Endodermal cell (in vitro differentiated cells): Measurements from ENCODE around the gene SORCS2. TPM values are rescaled to one million over a fixed set of nuclear protein-coding genes. Genes with fewer than 3 reads are reported as not detected.

Source experiments
- DNase-seq: peaks from one replicate; pipeline ENCODE4 v3.0.0-alpha.2; 2017
- H3K27ac ChIP-seq: 2 replicates; pipeline ENCODE4 v1.5.1; 2013; ENCODE audit warnings: mild to moderate bottlenecking, low read depth, low read length, moderate library complexity
- H3K27me3 ChIP-seq: 2 replicates; pipeline ENCODE4 v1.6.1; 2013; ENCODE audit warnings: mild to moderate bottlenecking, low read length, moderate library complexity; ENCODE audit not compliant: insufficient read depth, control insufficient read depth, poor library complexity, severe bottlenecking
- H3K36me3 ChIP-seq: 2 replicates; pipeline ENCODE4 v1.7.0; 2013; ENCODE audit warnings: mild to moderate bottlenecking, low read length, moderate library complexity; ENCODE audit not compliant: control insufficient read depth, insufficient read depth
- H3K4me1 ChIP-seq: one replicate; pipeline ENCODE4 v1.7.0; 2013; ENCODE audit warnings: low read length; ENCODE audit not compliant: control insufficient read depth, insufficient read depth
- H3K4me3 ChIP-seq: 2 replicates; pipeline ENCODE4 v1.5.1; 2013; ENCODE audit warnings: mild to moderate bottlenecking, low read length, moderate library complexity
- H3K9ac ChIP-seq: 2 replicates; pipeline ENCODE4 v1.6.1; 2013; ENCODE audit warnings: mild to moderate bottlenecking, low read length, moderate library complexity; ENCODE audit not compliant: poor library complexity, severe bottlenecking; ENCODE audit errors: extremely low read depth
- H3K9me3 ChIP-seq: 2 replicates; pipeline ENCODE4 v1.6.1; 2013; ENCODE audit warnings: mild to moderate bottlenecking, low read length, moderate library complexity; ENCODE audit not compliant: control insufficient read depth
- H3K27ac Mint-ChIP-seq: 2 replicates; pipeline ENCODE4 v1.8.0; 2020; ENCODE audit warnings: mixed read lengths
- H3K27me3 Mint-ChIP-seq: 2 replicates; pipeline ENCODE4 v1.8.0; 2021; ENCODE audit warnings: mild to moderate bottlenecking, mixed read lengths; ENCODE audit not compliant: insufficient read depth
- H3K36me3 Mint-ChIP-seq: 2 replicates; pipeline ENCODE4 v1.8.0; 2020; ENCODE audit warnings: low read depth, mixed read lengths
- H3K4me1 Mint-ChIP-seq: 2 replicates; pipeline ENCODE4 v1.8.0; 2020; ENCODE audit warnings: mixed read lengths
- H3K4me3 Mint-ChIP-seq: 2 replicates; pipeline ENCODE4 v1.8.0; 2020; ENCODE audit warnings: mild to moderate bottlenecking, moderate library complexity, mixed read lengths
- H3K9me3 Mint-ChIP-seq: 2 replicates; pipeline ENCODE4 v1.8.0; 2020; ENCODE audit warnings: mild to moderate bottlenecking, mixed read lengths
- WGBS, 2 experiments: methylation state at CpG; one replicate each; pipeline versions ENCODE4 v1.1.5 to v1.1.7; 2013; ENCODE audit warnings: missing lambda C conversion rate in 2 of 2, mixed read lengths in 1 of 2; ENCODE audit not compliant: insufficient coverage in 1 of 2, insufficient read length in 1 of 2; 5-methylcytosine and 5-hydroxymethylcytosine counted together
- total RNA-seq, 2 donors: library from RNA; stranded (reverse); fragmentation: NEBNext Ultra II Directional in 1 of 2; extraction: Animal tissue kit (Norgen Biotek cat#: 25700) in 1 of 2; gene quantifications; 2 replicates in 1 of 2; 3 replicates in 1 of 2; pipeline ENCODE4 v1.2.1, GENCODE V29; 2021
- TF ChIP-seq, protein P1 (sequence below): fragments of 200-600 bp; sonication (generic); conservative IDR thresholded peaks from 2 replicates; pipeline ENCODE4 v1.5.0; 2021; ENCODE audit warnings: antibody characterized with exemption, mild to moderate bottlenecking

The SORCS2 gene
- total RNA-seq, 2 donors from 2014 or later: 1.4 to 1.9 TPM

DNA sequence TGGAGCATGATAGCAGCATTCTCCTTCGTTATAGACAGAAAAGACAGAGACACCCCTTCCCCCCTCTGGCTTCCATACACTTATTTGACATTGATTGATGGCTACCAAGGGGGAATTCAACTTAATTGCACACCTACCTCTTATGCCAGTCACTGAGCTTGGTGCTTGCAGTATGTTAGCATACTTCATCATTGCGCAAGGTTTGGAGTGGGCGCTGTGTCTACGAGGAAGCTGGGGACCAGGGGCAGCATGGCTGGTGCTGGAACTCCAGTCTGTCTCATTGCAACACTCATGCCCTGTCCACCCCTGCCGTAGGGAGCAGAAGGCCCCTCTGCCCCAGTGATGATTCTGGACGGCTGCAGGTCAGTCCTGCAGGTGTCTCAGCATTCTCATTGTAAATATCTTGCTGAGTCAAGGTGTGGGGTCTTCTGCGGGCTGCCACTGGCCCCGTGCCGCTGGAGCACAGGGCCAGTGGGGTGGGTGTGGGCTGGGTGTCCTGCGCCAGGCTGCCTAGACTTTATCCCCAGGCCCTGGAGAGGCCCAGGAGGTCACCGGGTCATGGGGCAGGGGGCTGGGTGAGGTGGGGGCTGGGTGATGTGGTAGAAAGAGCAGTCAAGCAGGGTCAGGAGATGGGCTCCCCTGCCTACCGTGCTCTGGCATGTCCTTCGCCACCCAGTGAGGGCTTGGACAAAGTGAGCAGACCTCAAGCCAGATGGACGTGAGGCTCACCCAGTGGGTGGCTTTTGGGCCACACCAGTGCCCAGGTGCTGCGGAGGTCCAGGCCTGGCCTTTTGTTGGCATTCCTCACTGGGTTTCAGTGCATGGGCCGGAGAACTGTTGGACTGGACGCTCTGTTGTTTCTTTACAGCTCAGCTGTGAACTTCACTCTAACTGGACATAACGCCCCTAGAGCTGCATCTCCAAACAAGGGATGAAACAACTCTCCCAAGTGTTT is 156.9 kb downstream of the SORCS2 start:
- WGBS, 2 experiments: 94% methylated on average over 16 to 18 of the region's 18 CpGs
- no peak for DNase-seq
- no peaks in the 10 kb centered on the region for H3K36me3 Mint-ChIP-seq
- peaks cover 6% of the 10 kb centered on the region for H3K9me3 Mint-ChIP-seq
- no peak overlapping the region for H3K4me3 Mint-ChIP-seq
- no peak overlapping the region for H3K27ac ChIP-seq
- H3K9ac ChIP-seq: no peak overlapping the region
- H3K9me3 ChIP-seq: peaks cover 8% of the 10 kb centered on the region
- no peak overlapping the region for H3K27ac Mint-ChIP-seq
- TF ChIP-seq, protein P1, sequence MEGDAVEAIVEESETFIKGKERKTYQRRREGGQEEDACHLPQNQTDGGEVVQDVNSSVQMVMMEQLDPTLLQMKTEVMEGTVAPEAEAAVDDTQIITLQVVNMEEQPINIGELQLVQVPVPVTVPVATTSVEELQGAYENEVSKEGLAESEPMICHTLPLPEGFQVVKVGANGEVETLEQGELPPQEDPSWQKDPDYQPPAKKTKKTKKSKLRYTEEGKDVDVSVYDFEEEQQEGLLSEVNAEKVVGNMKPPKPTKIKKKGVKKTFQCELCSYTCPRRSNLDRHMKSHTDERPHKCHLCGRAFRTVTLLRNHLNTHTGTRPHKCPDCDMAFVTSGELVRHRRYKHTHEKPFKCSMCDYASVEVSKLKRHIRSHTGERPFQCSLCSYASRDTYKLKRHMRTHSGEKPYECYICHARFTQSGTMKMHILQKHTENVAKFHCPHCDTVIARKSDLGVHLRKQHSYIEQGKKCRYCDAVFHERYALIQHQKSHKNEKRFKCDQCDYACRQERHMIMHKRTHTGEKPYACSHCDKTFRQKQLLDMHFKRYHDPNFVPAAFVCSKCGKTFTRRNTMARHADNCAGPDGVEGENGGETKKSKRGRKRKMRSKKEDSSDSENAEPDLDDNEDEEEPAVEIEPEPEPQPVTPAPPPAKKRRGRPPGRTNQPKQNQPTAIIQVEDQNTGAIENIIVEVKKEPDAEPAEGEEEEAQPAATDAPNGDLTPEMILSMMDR: no peak
- peaks cover 32% of the 10 kb centered on the region for H3K27me3 Mint-ChIP-seq
- no peaks in the 10 kb centered on the region for H3K4me1 ChIP-seq
- H3K4me3 ChIP-seq: no peak overlapping the region
- no peaks in the 10 kb centered on the region for H3K4me1 Mint-ChIP-seq
- H3K27me3 ChIP-seq: peaks cover 60% of the 10 kb centered on the region
- no peaks in the 10 kb centered on the region for H3K36me3 ChIP-seq

DNA sequence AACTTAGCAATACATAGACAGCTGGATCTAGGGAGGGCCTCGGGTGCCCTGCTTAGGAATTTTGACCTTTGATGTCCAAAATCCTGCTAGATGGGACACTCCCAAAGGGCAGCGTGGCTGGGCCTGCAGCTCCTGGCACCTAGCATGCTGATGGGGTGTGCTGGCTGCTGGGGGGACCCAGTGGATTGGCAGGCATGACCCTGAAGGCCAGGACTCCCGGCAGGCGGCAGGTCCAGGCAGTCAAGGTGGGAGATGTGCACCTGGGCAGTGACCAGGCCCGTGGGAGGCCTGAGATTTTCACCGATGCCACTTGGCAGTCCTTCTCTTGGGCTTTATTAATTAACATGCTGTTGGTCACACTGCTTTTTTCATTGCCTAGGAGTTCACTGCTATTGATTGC is 158.1 kb downstream of the SORCS2 start:
- peaks cover 8% of the 10 kb centered on the region for H3K9me3 ChIP-seq
- DNase-seq: no peak
- Mint-ChIP-seq H3K27me3 (peaks cover 25% of the 10 kb centered on the region), H3K27ac (no peak overlapping the region), H3K4me3 (no peak overlapping the region), H3K9me3 (peaks cover 6% of the 10 kb centered on the region), H3K36me3 (no peaks in the 10 kb centered on the region), H3K4me1 (no peaks in the 10 kb centered on the region)
- no peak overlapping the region for H3K4me3 ChIP-seq
- H3K9ac ChIP-seq: no peak overlapping the region
- H3K27me3 ChIP-seq: peaks cover 69% of the 10 kb centered on the region
- TF ChIP-seq, protein P1: no peak
- no peaks in the 10 kb centered on the region for H3K4me1 ChIP-seq
- WGBS, 2 experiments: 91 to 100% methylated on average over 3 to 6 of the region's 6 CpGs
- no peaks in the 10 kb centered on the region for H3K36me3 ChIP-seq
- H3K27ac ChIP-seq: no peak overlapping the region

DNA sequence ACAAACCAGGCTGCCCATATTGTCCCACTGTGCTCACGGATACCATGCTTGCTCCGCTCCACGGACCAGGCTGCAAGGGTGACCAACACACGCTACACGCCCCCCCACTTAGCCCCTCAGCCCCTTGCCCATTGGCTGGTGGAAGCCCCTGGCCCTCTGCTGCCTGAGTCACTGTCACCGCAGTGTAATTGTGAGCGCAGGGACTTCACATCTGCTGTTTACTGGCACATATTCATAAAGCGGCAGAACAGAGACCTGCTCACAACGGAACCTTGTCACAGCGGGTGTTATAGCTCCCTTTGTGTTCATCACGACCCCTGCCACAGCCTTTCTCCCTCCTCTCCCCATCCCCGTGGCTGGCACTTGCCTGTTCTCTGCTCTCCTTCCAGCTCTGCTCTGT is 158.7 kb downstream of the SORCS2 start:
- WGBS, 2 experiments: 73 to 76% methylated on average over 11 to 12 of the region's 12 CpGs
- H3K36me3 ChIP-seq: no peaks in the 10 kb centered on the region
- H3K27me3 Mint-ChIP-seq: peaks cover 20% of the 10 kb centered on the region
- H3K27me3 ChIP-seq: peaks cover 69% of the 10 kb centered on the region
- H3K9ac ChIP-seq: no peak overlapping the region
- H3K4me1 Mint-ChIP-seq: no peaks in the 10 kb centered on the region
- H3K4me3 Mint-ChIP-seq: no peak overlapping the region
- no peak overlapping the region for H3K4me3 ChIP-seq
- TF ChIP-seq, protein P1: no peak
- no peaks in the 10 kb centered on the region for H3K36me3 Mint-ChIP-seq
- H3K27ac ChIP-seq: peak overlapping the region; percentile 72
- DNase-seq: no peak
- H3K9me3 ChIP-seq: peaks cover 4% of the 10 kb centered on the region
- H3K27ac Mint-ChIP-seq: no peak overlapping the region
- H3K4me1 ChIP-seq: no peaks in the 10 kb centered on the region
- H3K9me3 Mint-ChIP-seq: peaks cover 2% of the 10 kb centered on the region
